WERI-Rb-1 (cell line): Measurements from ENCODE around the gene SLC10A7.

Source experiments
- DNase-seq: peaks from one replicate; pipeline ENCODE4 v3.0.0-alpha.2; 2020
- H3K27ac ChIP-seq: fragments of 250-450 bp; sonication (Bioruptor Pico); 2 replicates; pipeline ENCODE4 v1.5.1; 2020; ENCODE audit warnings: mild to moderate bottlenecking, moderate library complexity
- H3K27me3 ChIP-seq: fragments of 250-450 bp; sonication (Bioruptor Pico); 2 replicates; pipeline ENCODE4 v1.5.1; 2021; ENCODE audit warnings: mild to moderate bottlenecking, low read depth, moderate library complexity; ENCODE audit not compliant: insufficient read depth, severe bottlenecking
- H3K36me3 ChIP-seq: fragments of 250-450 bp; sonication (Bioruptor Pico); 2 replicates; pipeline ENCODE4 v1.5.1; 2020; ENCODE audit warnings: mild to moderate bottlenecking, moderate library complexity
- H3K4me3 ChIP-seq: 2 replicates; pipeline ENCODE4 v1.5.1; 2011; ENCODE audit warnings: low read depth, mild to moderate bottlenecking, control low read depth, low read length
- H3K9me3 ChIP-seq: fragments of 250-450 bp; sonication (Bioruptor Pico); 2 replicates; pipeline ENCODE4 v1.5.1; 2021; ENCODE audit warnings: mild to moderate bottlenecking, moderate library complexity; ENCODE audit not compliant: severe bottlenecking
- CTCF ChIP-seq: IDR thresholded peaks from 2 replicates; pipeline ENCODE4 v1.5.1; 2011; ENCODE audit warnings: low read depth, mild to moderate bottlenecking, control low read depth, inconsistent platforms, low read length

Gene SLC10A7

GRCh38 chr4:146340798-146341197 is 180.9 kb downstream of the SLC10A7 start:
- TF ChIP-seq CTCF = peak; percentile 30; the same call in 1 of the 2 replicates
- Histone ChIP-seq H3K27ac (no peak overlapping the region), H3K36me3 (no peaks in the 10 kb centered on the region), H3K4me3 (no peak overlapping the region), H3K9me3 (no peaks in the 10 kb centered on the region), H3K27me3 (no peaks in the 10 kb centered on the region)
- DNase-seq = no peak

- no peak for DNase-seq
- Histone ChIP-seq H3K4me3 (no peak overlapping the region), H3K27me3 (no peaks in the 10 kb centered on the region), H3K9me3 (no peaks in the 10 kb centered on the region), H3K27ac (no peak overlapping the region), H3K36me3 (no peaks in the 10 kb centered on the region)
- no peak for TF ChIP-seq CTCF
Observed at GRCh38 chr4:146338512-146338911, 183.2 kb downstream of the SLC10A7 start.

GRCh38 chr4:146336410-146336807 is 185.3 kb downstream of the SLC10A7 start:
- no peak overlapping the region for H3K4me3 ChIP-seq
- H3K36me3 ChIP-seq = no peaks in the 10 kb centered on the region
- no peak for TF ChIP-seq CTCF
- no peak overlapping the region for H3K27ac ChIP-seq
- H3K9me3 ChIP-seq = no peaks in the 10 kb centered on the region
- no peak for DNase-seq
- H3K27me3 ChIP-seq = no peaks in the 10 kb centered on the region

- Histone ChIP-seq H3K9me3 (no peaks in the 10 kb centered on the region), H3K27me3 (no peaks in the 10 kb centered on the region), H3K4me3 (no peak overlapping the region), H3K36me3 (no peaks in the 10 kb centered on the region), H3K27ac (no peak overlapping the region)
- TF ChIP-seq CTCF = no peak
- DNase-seq = no peak
Observed at GRCh38 chr4:146335763-146336409, 185.9 kb downstream of the SLC10A7 start.

- Histone ChIP-seq H3K36me3 (no peaks in the 10 kb centered on the region), H3K27me3 (no peaks in the 10 kb centered on the region), H3K27ac (no peak overlapping the region), H3K9me3 (no peaks in the 10 kb centered on the region), H3K4me3 (no peak overlapping the region)
- TF ChIP-seq CTCF = no peak
- no peak for DNase-seq
Observed at GRCh38 chr4:146334862-146335449, 186.8 kb downstream of the SLC10A7 start.

- no peak for DNase-seq
- H3K27ac ChIP-seq = no peak overlapping the region
- H3K36me3 ChIP-seq = no peaks in the 10 kb centered on the region
- no peak overlapping the region for H3K4me3 ChIP-seq
- no peak for TF ChIP-seq CTCF
- H3K27me3 ChIP-seq = no peaks in the 10 kb centered on the region
- no peaks in the 10 kb centered on the region for H3K9me3 ChIP-seq
Observed at GRCh38 chr4:146333895-146334262, 187.9 kb downstream of the SLC10A7 start.
